ENCODE measurements around the gene ACACB. TPM values are rescaled to one million over a fixed set of nuclear protein-coding genes. Genes with fewer than 3 reads are reported as not detected.

Gene ACACB
- total RNA-seq, 4 donors from 2014 or later, result 402 to 560 (median 525) TPM

GRCh38 chr12:109286652-109287051 lies 170.3 kb downstream of the ACACB start:
- Histone ChIP-seq H3K4me1 (peaks cover 0 to 7% (median under 1%) of the 10 kb centered on the region in 4 donors), H3K4me3 (no peak overlapping the region), H3K27me3 (peaks cover 0 to 16% of the 10 kb centered on the region in 2 donors), H3K27ac (no peak overlapping the region), H3K36me3 (no peaks in the 10 kb centered on the region), H3K9me3 (no peaks in the 10 kb centered on the region)
- WGBS, 2 donors, result 75 to 76% methylated on average over 4 of the region's 4 CpGs
- no peak for DNase-seq (ENCODE audit: low spot score in 2 of 2)
- no peak for TF ChIP-seq POLR2A (IDR thresholded peaks at IDR 0.05)
- TF ChIP-seq, protein P1, sequence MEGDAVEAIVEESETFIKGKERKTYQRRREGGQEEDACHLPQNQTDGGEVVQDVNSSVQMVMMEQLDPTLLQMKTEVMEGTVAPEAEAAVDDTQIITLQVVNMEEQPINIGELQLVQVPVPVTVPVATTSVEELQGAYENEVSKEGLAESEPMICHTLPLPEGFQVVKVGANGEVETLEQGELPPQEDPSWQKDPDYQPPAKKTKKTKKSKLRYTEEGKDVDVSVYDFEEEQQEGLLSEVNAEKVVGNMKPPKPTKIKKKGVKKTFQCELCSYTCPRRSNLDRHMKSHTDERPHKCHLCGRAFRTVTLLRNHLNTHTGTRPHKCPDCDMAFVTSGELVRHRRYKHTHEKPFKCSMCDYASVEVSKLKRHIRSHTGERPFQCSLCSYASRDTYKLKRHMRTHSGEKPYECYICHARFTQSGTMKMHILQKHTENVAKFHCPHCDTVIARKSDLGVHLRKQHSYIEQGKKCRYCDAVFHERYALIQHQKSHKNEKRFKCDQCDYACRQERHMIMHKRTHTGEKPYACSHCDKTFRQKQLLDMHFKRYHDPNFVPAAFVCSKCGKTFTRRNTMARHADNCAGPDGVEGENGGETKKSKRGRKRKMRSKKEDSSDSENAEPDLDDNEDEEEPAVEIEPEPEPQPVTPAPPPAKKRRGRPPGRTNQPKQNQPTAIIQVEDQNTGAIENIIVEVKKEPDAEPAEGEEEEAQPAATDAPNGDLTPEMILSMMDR (IDR thresholded peaks at IDR 0.05), result no peak
- TF ChIP-seq EP300 (IDR thresholded peaks at IDR 0.05), result no peak

DNA sequence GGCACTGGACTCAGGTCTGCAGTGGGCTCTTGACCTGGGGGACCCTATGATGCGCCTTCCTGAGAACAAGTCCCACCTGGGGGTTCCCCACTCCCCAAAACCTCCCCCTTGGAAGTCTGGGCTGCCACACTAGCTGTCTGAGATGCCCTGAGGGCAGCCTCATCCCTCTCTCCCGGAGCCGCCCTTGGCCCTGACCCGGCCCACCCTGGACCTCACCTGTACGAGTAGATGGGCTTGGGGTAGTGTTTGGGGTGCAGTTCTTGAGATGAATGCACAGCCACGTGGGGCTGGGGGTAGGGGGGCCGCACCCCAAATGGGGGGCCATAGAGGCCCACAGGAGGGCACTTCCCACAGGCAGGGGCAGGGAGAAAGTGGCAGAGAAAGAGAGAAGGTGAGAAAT lies 170.8 kb downstream of the ACACB start:
- WGBS, 2 donors, result 78 to 91% methylated on average over 7 of the region's 7 CpGs
- H3K9me3 ChIP-seq, result no peaks in the 10 kb centered on the region
- H3K4me3 ChIP-seq, result no peak overlapping the region
- peaks cover 0 to 11% (median 2%) of the 10 kb centered on the region in 4 donors for H3K4me1 ChIP-seq
- DNase-seq (ENCODE audit: low spot score in 2 of 2), result no peak
- no peak for TF ChIP-seq POLR2A (IDR thresholded peaks at IDR 0.05)
- TF ChIP-seq, protein P1 (IDR thresholded peaks at IDR 0.05), result no peak
- no peak for TF ChIP-seq EP300 (IDR thresholded peaks at IDR 0.05)
- peaks cover 0 to 22% of the 10 kb centered on the region in 2 donors for H3K27me3 ChIP-seq
- H3K27ac ChIP-seq, result no peak overlapping the region
- no peaks in the 10 kb centered on the region for H3K36me3 ChIP-seq

DNA sequence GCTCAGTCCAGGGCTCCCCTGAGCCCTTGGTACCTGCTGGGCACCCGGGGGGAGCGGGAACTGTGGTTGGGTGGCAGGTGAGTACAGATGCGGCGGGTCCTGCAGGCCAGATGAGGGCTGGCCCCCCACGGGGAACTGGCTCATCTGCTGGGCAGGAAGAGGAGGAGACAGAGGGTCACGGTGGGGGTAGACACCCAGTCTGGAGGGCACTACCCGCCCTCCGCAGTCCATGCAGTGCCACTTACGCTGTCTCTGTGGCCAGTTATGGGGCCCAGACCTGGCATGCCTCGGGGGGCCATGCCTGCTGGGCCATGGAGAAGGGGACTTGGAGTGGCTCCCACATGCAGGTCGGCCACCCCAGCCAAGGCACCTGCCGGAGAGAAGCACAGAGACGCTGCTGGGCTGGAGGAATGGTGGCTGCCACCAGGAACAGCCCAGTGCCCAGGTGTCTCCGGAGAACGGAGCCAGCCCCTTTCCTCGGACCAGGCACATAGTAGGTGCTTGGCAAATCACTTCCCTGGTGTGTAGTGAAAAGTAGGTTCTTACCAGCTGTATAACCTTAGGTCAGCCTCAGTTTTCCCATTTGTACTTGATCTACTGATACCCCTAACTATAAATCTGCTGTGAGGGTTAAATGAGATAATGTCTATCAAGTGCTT lies 171.6 kb downstream of the ACACB start:
- 82 to 84% methylated on average over 16 of the region's 16 CpGs for WGBS, 2 donors
- no peak overlapping the region for H3K27ac ChIP-seq
- no peak for DNase-seq (ENCODE audit: low spot score in 2 of 2)

GRCh38 chr12:109288571-109288970 lies 172.2 kb downstream of the ACACB start:
- Histone ChIP-seq H3K36me3 (no peaks in the 10 kb centered on the region), H3K4me1 (peaks cover 0 to 11% (median 2%) of the 10 kb centered on the region in 4 donors), H3K27ac (no peak overlapping the region), H3K9me3 (no peaks in the 10 kb centered on the region), H3K4me3 (no peak overlapping the region), H3K27me3 (peaks cover 0 to 26% of the 10 kb centered on the region in 2 donors)
- TF ChIP-seq POLR2A (IDR thresholded peaks at IDR 0.05) (no peak), EP300 (IDR thresholded peaks at IDR 0.05) (no peak)
- TF ChIP-seq, protein P1 (IDR thresholded peaks at IDR 0.05), result no peak
- DNase-seq (ENCODE audit: low spot score in 2 of 2), result no peak
- WGBS, 2 donors, result 82 to 88% methylated on average over 1 of the region's 1 CpG

More for the DNA sequence above, 171.6 kb downstream of the ACACB start:
- TF ChIP-seq POLR2A (IDR thresholded peaks at IDR 0.05) (no peak), EP300 (IDR thresholded peaks at IDR 0.05) (no peak)
- TF ChIP-seq, protein P1 (IDR thresholded peaks at IDR 0.05), result no peak
- Histone ChIP-seq H3K27me3 (peaks cover 0 to 26% of the 10 kb centered on the region in 2 donors), H3K4me1 (peaks cover 0 to 11% (median 2%) of the 10 kb centered on the region in 4 donors), H3K4me3 (no peak overlapping the region), H3K9me3 (no peaks in the 10 kb centered on the region), H3K36me3 (no peaks in the 10 kb centered on the region)

DNA sequence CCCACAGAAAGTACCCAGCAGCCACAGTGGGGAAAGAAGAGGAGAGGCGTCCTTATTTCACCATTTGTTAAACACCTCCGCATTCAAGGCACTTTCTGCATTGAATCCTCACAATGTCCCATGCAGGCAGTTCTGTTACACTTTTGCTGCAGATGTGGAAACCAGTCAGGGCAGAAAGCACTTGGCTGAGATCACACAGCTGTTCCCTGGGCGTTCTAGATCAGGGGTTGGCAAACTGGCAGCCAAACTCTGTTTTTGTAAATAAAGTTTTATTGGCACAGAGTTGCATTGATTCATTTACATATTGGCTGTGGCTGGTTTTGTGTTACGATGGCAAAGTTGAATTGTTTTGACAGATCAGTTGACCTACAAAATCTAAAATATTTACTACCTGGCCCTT lies 172.6 kb downstream of the ACACB start:
- TF ChIP-seq, protein P1 (IDR thresholded peaks at IDR 0.05), result no peak
- TF ChIP-seq POLR2A (IDR thresholded peaks at IDR 0.05), result no peak
- TF ChIP-seq EP300 (IDR thresholded peaks at IDR 0.05), result no peak
- peaks cover 0 to 26% of the 10 kb centered on the region in 2 donors for H3K27me3 ChIP-seq
- peaks cover 0 to 11% (median 2%) of the 10 kb centered on the region in 4 donors for H3K4me1 ChIP-seq
- H3K27ac ChIP-seq, result no peak overlapping the region
- no peaks in the 10 kb centered on the region for H3K9me3 ChIP-seq
- H3K36me3 ChIP-seq, result no peaks in the 10 kb centered on the region
- WGBS, 2 donors, result 74 to 88% methylated on average over 4 of the region's 4 CpGs
- no peak overlapping the region for H3K4me3 ChIP-seq
- DNase-seq (ENCODE audit: low spot score in 2 of 2), result no peak

All from tibial nerve (tissue), 4 donors.